Activated CD4-positive, alpha-beta T cell treated with anti-CD3 and anti-CD28 coated beads for 36 hours (primary cell): ENCODE results near the gene BCL2L13. TPM values are rescaled to one million over a fixed set of nuclear protein-coding genes. Genes with fewer than 3 reads are reported as not detected.
"Not testable (repeated sequence)": the region's sequence is repeated elsewhere in the genome, so short reads cannot be mapped to it uniquely, and the experiment has no call there.

ENCODE experiments used
- ATAC-seq: fragments of 200-7000 bp; cut with Tn5 transposase; one replicate; pipeline ENCODE4 v1.10.0; 2021; ENCODE audit warnings: mild to moderate bottlenecking, moderate library complexity
- CTCF ChIA-PET: fragments of 350-600 bp; sonication (Branson Sonifier 250); formaldehyde crosslinking; loops from one replicate; lab custom pipeline; 2021; ENCODE audit warnings: antibody characterized with exemption; lab: Charles Lee
- POLR2A ChIA-PET: fragments of 350-600 bp; sonication (Branson Sonifier 250); formaldehyde crosslinking; loops from one replicate; lab custom pipeline; 2021; ENCODE audit warnings: antibody characterized with exemption, inconsistent platforms; lab: Charles Lee
- DNase-seq: peaks from one replicate; pipeline ENCODE4 v3.0.0-alpha.2; 2020
- H3K27ac Mint-ChIP-seq: one replicate; pipeline ENCODE4 v1.8.0; 2021; ENCODE audit warnings: mixed read lengths
- H3K27me3 Mint-ChIP-seq: one replicate; pipeline ENCODE4 v1.8.0; 2021; ENCODE audit warnings: mixed read lengths
- H3K36me3 Mint-ChIP-seq: one replicate; pipeline ENCODE4 v1.8.0; 2021; ENCODE audit warnings: low read depth, mixed read lengths
- H3K4me1 Mint-ChIP-seq: one replicate; pipeline ENCODE4 v1.8.0; 2021; ENCODE audit warnings: mixed read lengths
- H3K4me3 Mint-ChIP-seq: one replicate; pipeline ENCODE4 v1.8.0; 2021; ENCODE audit warnings: mild to moderate bottlenecking, moderate library complexity, mixed read lengths
- H3K9me3 Mint-ChIP-seq: one replicate; pipeline ENCODE4 v1.8.0; 2021; ENCODE audit warnings: low read depth, mixed read lengths
- intact Hi-C, 2 experiments: fragments of 100-400 bp; cut with DNase I in 1 of 2; cut with micrococcal nuclease in 1 of 2; formaldehyde crosslinking; loops; one replicate each; pipeline versions ENCODE4 v1.14.2 to v1.15.1; 2022 to 2024; cut with DNase I, micrococcal nuclease
- total RNA-seq, 2 experiments: library from RNA; stranded (reverse); gene quantifications; one replicate each; pipeline ENCODE4 v1.2.3, GENCODE V29; 2021

BCL2L13 gene
- total RNA-seq, 2 experiments from 2014 or later, result 34.1 to 34.5 TPM

DNA sequence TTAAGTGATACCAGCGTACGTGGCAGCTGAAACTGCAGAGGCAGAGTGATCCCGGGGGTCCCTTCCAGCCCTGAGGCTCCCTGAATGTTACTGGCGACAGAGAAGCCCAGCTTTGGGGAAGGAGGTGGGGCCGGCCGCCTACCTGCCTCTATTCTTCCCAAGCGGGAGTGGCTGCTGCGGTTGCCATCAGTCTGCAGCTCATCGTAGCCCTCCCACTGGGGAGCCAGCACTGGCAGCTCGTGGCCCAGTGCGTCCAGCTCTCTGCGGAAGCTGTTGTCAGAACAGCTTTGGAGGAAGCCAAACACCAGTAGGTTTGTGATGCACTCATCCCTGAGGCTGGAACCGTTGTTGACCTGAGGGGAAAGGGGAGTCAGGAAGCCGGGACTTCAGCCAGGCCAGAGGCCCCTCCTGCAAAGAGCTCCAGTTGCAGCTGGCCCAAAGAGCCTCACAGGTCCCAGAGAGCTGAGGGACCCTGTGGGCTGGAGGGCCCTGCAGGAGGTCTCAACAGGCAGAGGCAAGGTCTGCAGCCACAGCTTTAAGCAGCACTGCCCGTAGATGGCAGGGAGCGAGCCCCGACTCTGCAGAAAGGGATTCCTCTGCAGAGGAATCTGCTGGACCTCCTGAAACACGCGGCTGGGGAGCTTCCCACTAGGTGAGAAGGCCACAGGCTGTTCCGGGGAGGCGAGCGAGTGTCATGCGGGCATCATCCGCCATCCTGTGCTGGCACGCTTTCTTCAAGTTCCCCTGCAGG lies 105.3 kb downstream of the BCL2L13 start:
- no peaks in the 10 kb centered on the region for H3K9me3 Mint-ChIP-seq
- ATAC-seq (no peak), DNase-seq (no peak)
- ChIA-PET CTCF (interaction anchor here (0.8 to 4.9 kb wide), 12 partner anchors 8 to 335 kb away, joined by 3 to 69 read pairs (median 4); partner anchors contain the start of gene BID), POLR2A (interaction anchor here (0.5 kb wide), 1 partner anchor 423 kb away, joined by 4 read pairs; no protein-coding TSS in a partner anchor)
- no peaks in the 10 kb centered on the region for H3K36me3 Mint-ChIP-seq
- H3K4me3 Mint-ChIP-seq, result no peak overlapping the region
- intact Hi-C loops, result loop anchor here (2.0 to 10.0 kb wide), 3 partner anchors 43 to 333 kb away; partner anchors contain the start of gene PEX26 (in 1 of the 2)
- no peak overlapping the region for H3K27ac Mint-ChIP-seq
- H3K27me3 Mint-ChIP-seq, result no peaks in the 10 kb centered on the region
- H3K4me1 Mint-ChIP-seq, result peaks cover 4% of the 10 kb centered on the region

- H3K9me3 Mint-ChIP-seq, result no peaks in the 10 kb centered on the region
- intact Hi-C loops, result loop anchor here (5.0 to 10.0 kb wide), 2 partner anchors 43 to 150 kb away; no protein-coding TSS in a partner anchor
- no peak overlapping the region for H3K27ac Mint-ChIP-seq
- CTCF ChIA-PET, result interaction anchor here (0.8 to 4.9 kb wide), 8 partner anchors 8 to 335 kb away, joined by 3 to 69 read pairs (median 4); no protein-coding TSS in a partner anchor
- POLR2A ChIA-PET, result no interaction called here
- no peak overlapping the region for H3K4me3 Mint-ChIP-seq
- peaks cover 4% of the 10 kb centered on the region for H3K4me1 Mint-ChIP-seq
- no peak for ATAC-seq
- no peaks in the 10 kb centered on the region for H3K36me3 Mint-ChIP-seq
- no peak for DNase-seq
- no peaks in the 10 kb centered on the region for H3K27me3 Mint-ChIP-seq
These were observed 105.9 kb downstream of the BCL2L13 start for GRCh38 chr22:17744430-17744829.

GRCh38 chr22:17746916-17747315 lies 108.4 kb downstream of the BCL2L13 start:
- Mint-ChIP-seq H3K27ac (no peak overlapping the region), H3K36me3 (no peaks in the 10 kb centered on the region), H3K4me3 (no peak overlapping the region), H3K9me3 (no peaks in the 10 kb centered on the region), H3K4me1 (peaks cover 4% of the 10 kb centered on the region), H3K27me3 (no peaks in the 10 kb centered on the region)
- ChIA-PET CTCF (no interaction called here), POLR2A (no interaction called here)
- DNase-seq (no peak), ATAC-seq (no peak)
- intact Hi-C loops, result loop anchor here in 1 of 2 experiments (10.0 kb wide), 1 partner anchor 148 kb away; no protein-coding TSS in a partner anchor

DNA sequence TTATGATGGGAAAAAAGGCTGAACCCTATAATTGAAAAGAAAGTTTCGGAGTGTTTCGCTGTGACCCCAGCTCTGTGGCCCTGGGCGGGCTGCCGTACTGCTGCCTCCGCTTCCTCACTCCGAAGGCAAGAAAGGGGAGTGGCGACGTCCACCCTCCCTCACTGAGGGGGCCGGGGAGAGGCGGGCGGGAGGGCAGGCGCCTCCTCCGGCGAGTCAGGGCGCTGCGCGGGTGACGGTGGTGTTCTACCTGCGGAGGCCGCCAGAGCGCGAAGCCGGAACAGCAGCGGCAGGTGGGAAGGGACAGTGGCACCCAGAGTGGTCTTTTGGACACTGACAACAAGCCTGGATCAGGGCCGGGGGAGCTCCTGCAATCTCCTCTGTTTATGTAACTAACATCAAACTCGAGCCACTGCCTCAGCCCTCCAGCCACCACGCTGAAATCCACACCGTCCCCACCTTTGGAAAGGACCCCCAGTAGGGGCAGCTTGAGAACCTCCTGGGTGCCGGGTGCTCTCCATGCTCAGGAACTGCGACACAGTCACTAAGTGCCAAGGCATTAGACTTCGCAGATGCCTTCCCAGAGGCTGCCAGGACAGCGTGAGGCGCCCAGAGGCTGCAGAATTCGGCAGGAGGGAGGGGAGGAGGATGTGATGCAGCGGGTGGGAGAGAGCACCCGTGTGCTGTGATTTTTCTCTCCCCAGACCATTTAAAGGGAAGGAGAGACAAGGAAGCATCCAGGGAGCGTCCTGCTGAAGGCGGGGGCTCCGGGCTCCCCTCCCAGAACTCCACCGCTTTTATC lies 110.2 kb downstream of the BCL2L13 start:
- Mint-ChIP-seq H3K4me3 (no peak overlapping the region), H3K27ac (no peak overlapping the region), H3K27me3 (no peaks in the 10 kb centered on the region), H3K4me1 (no peaks in the 10 kb centered on the region), H3K36me3 (no peaks in the 10 kb centered on the region), H3K9me3 (no peaks in the 10 kb centered on the region)
- ATAC-seq (no peak), DNase-seq (no peak)
- intact Hi-C loops, result loop anchor here in 1 of 2 experiments (10.0 kb wide), 1 partner anchor 146 kb away; no protein-coding TSS in a partner anchor
- POLR2A ChIA-PET, result no interaction called here
- CTCF ChIA-PET, result no interaction called here

DNA sequence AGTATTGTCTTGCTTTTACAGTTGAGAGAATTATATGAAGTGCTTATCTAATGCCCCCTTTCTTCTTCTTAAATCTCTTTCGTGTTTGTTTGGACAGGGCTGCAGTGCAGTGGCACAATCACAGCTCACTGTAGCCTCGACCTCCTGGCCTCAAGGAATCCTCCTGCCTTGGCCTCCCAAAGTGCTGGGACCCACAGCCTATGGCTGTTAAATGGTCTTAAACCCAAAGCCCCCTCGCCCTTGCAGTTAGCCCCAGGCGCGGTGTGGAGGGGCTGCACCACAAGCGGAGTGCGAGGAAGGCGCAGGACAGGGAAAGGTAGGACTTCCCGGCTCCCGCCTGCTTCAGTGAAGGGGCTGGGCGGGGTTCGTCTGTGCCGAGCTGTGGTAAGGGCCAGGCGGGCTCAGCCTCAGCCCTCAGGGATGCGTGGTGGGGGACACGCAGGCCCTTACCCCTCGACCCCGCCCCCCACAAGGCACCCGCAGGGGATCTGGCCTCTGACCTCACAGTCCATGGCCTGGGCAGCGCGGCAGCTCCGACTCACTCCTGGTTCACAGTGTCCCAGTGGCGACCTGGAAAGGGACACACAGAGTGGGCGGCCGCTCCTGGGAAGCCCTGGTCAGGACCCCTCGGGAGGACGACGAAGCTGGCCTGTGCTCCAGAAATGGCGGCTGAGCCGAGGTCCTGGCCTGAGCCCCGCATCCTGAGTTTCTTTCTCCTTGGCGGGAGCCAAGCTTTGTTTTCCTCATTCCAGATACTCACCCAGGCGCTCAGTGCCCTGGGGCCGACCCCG lies 111.2 kb downstream of the BCL2L13 start:
- Mint-ChIP-seq H3K4me3 (no peak overlapping the region), H3K9me3 (no peaks in the 10 kb centered on the region), H3K27me3 (no peaks in the 10 kb centered on the region), H3K27ac (no peak overlapping the region), H3K4me1 (no peaks in the 10 kb centered on the region), H3K36me3 (no peaks in the 10 kb centered on the region)
- CTCF ChIA-PET, result no interaction called here
- POLR2A ChIA-PET, result no interaction called here
- DNase-seq (no peak), ATAC-seq (no peak)
- intact Hi-C loops, result loop anchor here in 1 of 2 experiments (10.0 kb wide), 1 partner anchor 145 kb away; no protein-coding TSS in a partner anchor

GRCh38 chr22:17751596-17751995 lies 113.0 kb downstream of the BCL2L13 start:
- Mint-ChIP-seq H3K27ac (no peak overlapping the region), H3K4me1 (peaks cover 2% of the 10 kb centered on the region), H3K36me3 (no peaks in the 10 kb centered on the region), H3K4me3 (no peak overlapping the region), H3K27me3 (no peaks in the 10 kb centered on the region), H3K9me3 (no peaks in the 10 kb centered on the region)
- ATAC-seq (no peak), DNase-seq (no peak)
- CTCF ChIA-PET, result interaction anchor here (2.0 to 2.8 kb wide), 2 partner anchors 9 to 34 kb away, joined by 5 to 16 read pairs; no protein-coding TSS in a partner anchor
- intact Hi-C loops, result no loop called here
- POLR2A ChIA-PET, result no interaction called here

DNA sequence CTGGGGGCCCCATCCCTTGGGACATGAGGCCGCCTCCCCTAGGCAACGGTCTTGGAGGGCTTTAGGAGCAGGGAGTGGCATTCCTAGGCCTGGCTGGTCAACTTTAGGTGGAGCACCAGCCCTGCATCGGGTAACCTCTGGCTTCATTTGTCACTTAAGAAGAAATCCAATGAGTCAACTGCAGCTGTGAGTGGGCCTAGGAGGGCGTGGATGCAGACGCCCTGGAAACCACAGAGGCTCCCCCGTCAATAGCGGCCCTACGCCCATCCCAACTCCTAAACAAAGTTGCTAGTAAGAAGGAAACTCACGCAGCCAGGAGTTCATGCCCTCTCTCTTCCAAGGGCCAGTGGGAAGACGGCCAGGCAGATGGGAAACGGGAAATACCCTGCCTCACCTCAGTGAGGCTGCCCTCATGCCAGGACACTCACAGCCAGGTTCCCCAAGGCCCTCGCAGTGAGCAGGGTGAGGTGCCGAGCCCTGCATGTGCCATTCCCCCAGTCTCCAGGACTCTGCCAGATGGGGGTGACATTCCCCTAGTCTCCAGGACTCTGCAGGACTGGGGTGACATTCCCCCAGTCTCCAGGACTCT lies 114.9 kb downstream of the BCL2L13 start:
- Mint-ChIP-seq H3K9me3 (no peaks in the 10 kb centered on the region), H3K4me3 (no peak overlapping the region), H3K36me3 (no peaks in the 10 kb centered on the region), H3K27ac (no peak overlapping the region), H3K27me3 (no peaks in the 10 kb centered on the region), H3K4me1 (peaks cover 2% of the 10 kb centered on the region)
- ChIA-PET CTCF (interaction anchor here (0.6 to 2.8 kb wide), 4 partner anchors 10 to 32 kb away, joined by 3 to 16 read pairs (median 9); no protein-coding TSS in a partner anchor), POLR2A (no interaction called here)
- ATAC-seq (no peak), DNase-seq (no peak)
- intact Hi-C loops, result no loop called here

GRCh38 chr22:17754233-17754925 lies 115.8 kb downstream of the BCL2L13 start:
- DNase-seq (peak; percentile 70), ATAC-seq (peak; percentile 69)
- Mint-ChIP-seq H3K4me3 (no peak overlapping the region), H3K36me3 (no peaks in the 10 kb centered on the region), H3K4me1 (peaks cover 2% of the 10 kb centered on the region), H3K27ac (no peak overlapping the region), H3K9me3 (no peaks in the 10 kb centered on the region), H3K27me3 (no peaks in the 10 kb centered on the region)
- POLR2A ChIA-PET, result no interaction called here
- CTCF ChIA-PET, result interaction anchor here (0.6 to 1.8 kb wide), 4 partner anchors 11 to 31 kb away, joined by 3 to 13 read pairs (median 5); no protein-coding TSS in a partner anchor
- intact Hi-C loops, result no loop called here

DNA sequence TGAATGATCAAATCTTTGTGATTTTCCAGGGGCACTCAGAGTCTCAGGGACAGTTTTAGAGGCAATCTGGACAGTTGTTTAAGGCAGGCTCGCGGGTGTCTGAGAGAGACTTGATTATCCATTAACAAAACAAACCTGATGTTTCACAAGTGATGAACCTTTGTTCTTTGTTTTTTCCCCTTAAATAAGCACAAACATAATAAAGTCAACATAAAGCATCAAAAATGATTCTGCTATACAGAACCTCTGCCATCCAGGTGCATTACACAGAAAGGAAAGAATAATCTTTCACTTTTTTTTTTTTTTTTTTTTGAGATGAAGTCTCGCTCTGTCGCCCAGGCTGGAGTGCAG lies 122.6 kb downstream of the BCL2L13 start:
- ATAC-seq (no peak), DNase-seq (no peak)
- intact Hi-C loops, result no loop called here
- Mint-ChIP-seq H3K4me3 (no peak overlapping the region), H3K4me1 (peaks cover 22% of the 10 kb centered on the region), H3K27me3 (peaks cover 5% of the 10 kb centered on the region), H3K36me3 (peaks cover 2% of the 10 kb centered on the region), H3K27ac (no peak overlapping the region), H3K9me3 (no peaks in the 10 kb centered on the region)
- ChIA-PET CTCF (interaction anchor here (1.3 kb wide), 1 partner anchor 24 kb away, joined by 3 read pairs; no protein-coding TSS in a partner anchor), POLR2A (interaction anchor here (0.6 kb wide), 1 partner anchor 10 kb away, joined by 3 read pairs; no protein-coding TSS in a partner anchor)

GRCh38 chr22:17763442-17763841 lies 124.9 kb downstream of the BCL2L13 start:
- H3K4me3 Mint-ChIP-seq, DNase-seq, intact Hi-C loops, H3K36me3 Mint-ChIP-seq, POLR2A ChIA-PET, ATAC-seq, H3K9me3 Mint-ChIP-seq, H3K27ac Mint-ChIP-seq, H3K27me3 Mint-ChIP-seq: not testable (repeated sequence)
- H3K4me1 Mint-ChIP-seq, result peaks cover 34% of the 10 kb centered on the region
- CTCF ChIA-PET, result interaction anchor here (0.6 to 1.6 kb wide), 3 partner anchors 20 to 121 kb away, joined by 3 to 4 read pairs (median 4); no protein-coding TSS in a partner anchor
